Hematopoietic multipotent progenitor cell (in vitro differentiated cells): ENCODE data around the gene UNC5CL. TPM values are rescaled to one million over a fixed set of nuclear protein-coding genes. Genes with fewer than 3 reads are reported as not detected.
"Not testable (repeated sequence)": the region's sequence is repeated elsewhere in the genome, so short reads cannot be mapped to it uniquely, and the experiment has no call there.

Experiments
- DNase-seq, 3 donors: peaks; one replicate each; pipeline ENCODE4 v3.0.0-alpha.2; 2011 to 2015; ENCODE audit warnings: low read depth in 2 of 3, low spot score in 2 of 3
- total RNA-seq: library from RNA; depleted of rRNA; stranded (reverse); fragments of >200 nt; gene quantifications from one replicate; pipeline ENCODE4 v1.2.3, GENCODE V29; 2012

Gene UNC5CL
- total RNA-seq, 1 donor = 1.3 TPM

GRCh38 chr6:41042226-41043055 is 3.4 kb upstream of the UNC5CL start, which contains the start of gene TSPO2:
TSS of gene TSPO2 (plus strand) at chr6:41042467. CDS start at chr6:41042986, 519 bp downstream.
- no peak for DNase-seq

- no peak for DNase-seq
Observed at GRCh38 chr6:41040940-41041536, 2.0 kb upstream of the UNC5CL start.

- no peak for DNase-seq
Observed at GRCh38 chr6:41040101-41040939, 1.3 kb upstream of the UNC5CL start.

GRCh38 chr6:41038205-41038604 is 816 bp downstream of the UNC5CL start:
- DNase-seq = no peak

- DNase-seq = no peak
Observed at GRCh38 chr6:41037107-41037900, 1.7 kb downstream of the UNC5CL start.

GRCh38 chr6:41036601-41037000 is 2.4 kb downstream of the UNC5CL start:
- no peak for DNase-seq

GRCh38 chr6:41036186-41036585 is 2.8 kb downstream of the UNC5CL start:
- no peak for DNase-seq

- DNase-seq = no peak
Observed at GRCh38 chr6:41033776-41034175, 5.2 kb downstream of the UNC5CL start.

- DNase-seq = no peak
Observed at GRCh38 chr6:41032830-41033229, 6.2 kb downstream of the UNC5CL start.

- DNase-seq = peak in 2 of 3 donors; percentile 25 to 53
Observed at GRCh38 chr6:41028561-41029412, 10.2 kb downstream of the UNC5CL start.

- peak; percentile 56 to 90 (median 82) for DNase-seq
Observed at GRCh38 chr6:41027799-41028560, 11.0 kb downstream of the UNC5CL start.

- no peak for DNase-seq
Observed at GRCh38 chr6:41027241-41027640, 11.8 kb downstream of the UNC5CL start.

- DNase-seq = no peak
Observed at GRCh38 chr6:41025966-41026530, 13.0 kb downstream of the UNC5CL start.

- DNase-seq = no peak
Observed at GRCh38 chr6:41023114-41023513, 15.9 kb downstream of the UNC5CL start.

GRCh38 chr6:41022294-41022693 is 16.7 kb downstream of the UNC5CL start:
- DNase-seq = no peak

- DNase-seq = no peak
Observed at GRCh38 chr6:41021832-41022231, 17.2 kb downstream of the UNC5CL start.

GRCh38 chr6:41017663-41018062 is 21.4 kb downstream of the UNC5CL start:
- no peak for DNase-seq

- not testable (repeated sequence) for DNase-seq
Observed at GRCh38 chr6:41015860-41016259, 23.2 kb downstream of the UNC5CL start.
